Measurements from ENCODE around the gene TSPAN9.
A peak's percentile ranks its signal among the peaks of the same experiment; 100 is the strongest.

Gene TSPAN9

GRCh38 chr12:3192221-3192620, 115.0 kb downstream of the TSPAN9 start:
- no peak for DNase-seq

- DNase-seq, result no peak
Observed at GRCh38 chr12:3193131-3193530, 116.0 kb downstream of the TSPAN9 start.

GRCh38 chr12:3193755-3194154, 116.6 kb downstream of the TSPAN9 start:
- DNase-seq, result no peak

GRCh38 chr12:3195337-3195736, 118.2 kb downstream of the TSPAN9 start:
- DNase-seq, result no peak

- no peak for DNase-seq
Observed at GRCh38 chr12:3195859-3196483, 118.8 kb downstream of the TSPAN9 start.

- DNase-seq, result no peak
Observed at GRCh38 chr12:3196488-3196887, 119.3 kb downstream of the TSPAN9 start.

- no peak for DNase-seq
Observed at GRCh38 chr12:3197131-3197818, 120.1 kb downstream of the TSPAN9 start.

- DNase-seq, result no peak
Observed at GRCh38 chr12:3199551-3200031, 122.4 kb downstream of the TSPAN9 start.

GRCh38 chr12:3200032-3200617, 122.9 kb downstream of the TSPAN9 start:
- peak in 1 of 2 experiments; percentile 21 for DNase-seq

- DNase-seq, result no peak
Observed at GRCh38 chr12:3200814-3201233, 123.6 kb downstream of the TSPAN9 start.

- no peak for DNase-seq
Observed at GRCh38 chr12:3201339-3202051, 124.3 kb downstream of the TSPAN9 start.

- no peak for DNase-seq
Observed at GRCh38 chr12:3202096-3202495, 124.9 kb downstream of the TSPAN9 start.

- DNase-seq, result no peak
Observed at GRCh38 chr12:3202734-3203446, 125.7 kb downstream of the TSPAN9 start.

GRCh38 chr12:3203713-3204112, 126.5 kb downstream of the TSPAN9 start:
- DNase-seq, result no peak

GRCh38 chr12:3204143-3204542, 127.0 kb downstream of the TSPAN9 start:
- peak in 1 of 2 experiments; percentile 34 for DNase-seq

GRCh38 chr12:3204730-3205531, 127.8 kb downstream of the TSPAN9 start:
- DNase-seq, result peak in 1 of 2 experiments; percentile 60

GRCh38 chr12:3205742-3206519, 128.8 kb downstream of the TSPAN9 start:
- DNase-seq, result no peak

GRCh38 chr12:3206536-3207072, 129.4 kb downstream of the TSPAN9 start:
- DNase-seq, result no peak

GRCh38 chr12:3207175-3207574, 130.0 kb downstream of the TSPAN9 start:
- DNase-seq, result no peak

GRCh38 chr12:3207858-3208257, 130.7 kb downstream of the TSPAN9 start:
- DNase-seq, result peak in 1 of 2 experiments; percentile 19

- no peak for DNase-seq
Observed at GRCh38 chr12:3213188-3213587, 136.0 kb downstream of the TSPAN9 start.

Data from NCI-H2081 (cell line).